Thyroid gland (tissue), 4 donors: Measurements from ENCODE around the gene FARS2.

Experiments used
- POLR2A ChIP-seq, 2 donors: fragments of 450-650 bp; IDR thresholded peaks; one replicate each; pipeline ENCODE4 v1.6.1; 2017; ENCODE audit warnings: antibody characterized with exemption in 2 of 2, mild to moderate bottlenecking in 2 of 2, moderate library complexity in 1 of 2
- TF ChIP-seq, protein P1 (sequence below), 6 experiments: fragments of 200-600 bp in 3 of 6; fragments of 450-650 bp in 3 of 6; sonication (generic) in 3 of 6; IDR thresholded peaks; one replicate each; pipeline ENCODE4 v1.5.1; 2016 to 2019; ENCODE audit warnings: antibody characterized with exemption in 6 of 6, mild to moderate bottlenecking in 2 of 6, inconsistent platforms in 1 of 6, moderate library complexity in 1 of 6

- TF ChIP-seq, protein P1, sequence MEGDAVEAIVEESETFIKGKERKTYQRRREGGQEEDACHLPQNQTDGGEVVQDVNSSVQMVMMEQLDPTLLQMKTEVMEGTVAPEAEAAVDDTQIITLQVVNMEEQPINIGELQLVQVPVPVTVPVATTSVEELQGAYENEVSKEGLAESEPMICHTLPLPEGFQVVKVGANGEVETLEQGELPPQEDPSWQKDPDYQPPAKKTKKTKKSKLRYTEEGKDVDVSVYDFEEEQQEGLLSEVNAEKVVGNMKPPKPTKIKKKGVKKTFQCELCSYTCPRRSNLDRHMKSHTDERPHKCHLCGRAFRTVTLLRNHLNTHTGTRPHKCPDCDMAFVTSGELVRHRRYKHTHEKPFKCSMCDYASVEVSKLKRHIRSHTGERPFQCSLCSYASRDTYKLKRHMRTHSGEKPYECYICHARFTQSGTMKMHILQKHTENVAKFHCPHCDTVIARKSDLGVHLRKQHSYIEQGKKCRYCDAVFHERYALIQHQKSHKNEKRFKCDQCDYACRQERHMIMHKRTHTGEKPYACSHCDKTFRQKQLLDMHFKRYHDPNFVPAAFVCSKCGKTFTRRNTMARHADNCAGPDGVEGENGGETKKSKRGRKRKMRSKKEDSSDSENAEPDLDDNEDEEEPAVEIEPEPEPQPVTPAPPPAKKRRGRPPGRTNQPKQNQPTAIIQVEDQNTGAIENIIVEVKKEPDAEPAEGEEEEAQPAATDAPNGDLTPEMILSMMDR (IDR thresholded peaks at IDR 0.05), result no peak
- TF ChIP-seq POLR2A (IDR thresholded peaks at IDR 0.05), result no peak
These were observed 411.3 kb downstream of the FARS2 start for GRCh38 chr6:5672581-5673011.
